PC-9 (cell line): ENCODE results near the gene TES.

Experiments
- CTCF ChIP-seq: fragments of 200-600 bp; sonication (generic); conservative IDR thresholded peaks from 2 replicates; pipeline ENCODE4 v1.6.1; 2017; ENCODE audit warnings: mixed run types, antibody characterized with exemption, mild to moderate bottlenecking, moderate library complexity
- EZH2 ChIP-seq: fragments of 200-600 bp; sonication (generic); IDR thresholded peaks from 2 replicates; pipeline ENCODE4 v1.8.0; 2017; ENCODE audit warnings: antibody characterized with exemption, low read depth

DNA sequence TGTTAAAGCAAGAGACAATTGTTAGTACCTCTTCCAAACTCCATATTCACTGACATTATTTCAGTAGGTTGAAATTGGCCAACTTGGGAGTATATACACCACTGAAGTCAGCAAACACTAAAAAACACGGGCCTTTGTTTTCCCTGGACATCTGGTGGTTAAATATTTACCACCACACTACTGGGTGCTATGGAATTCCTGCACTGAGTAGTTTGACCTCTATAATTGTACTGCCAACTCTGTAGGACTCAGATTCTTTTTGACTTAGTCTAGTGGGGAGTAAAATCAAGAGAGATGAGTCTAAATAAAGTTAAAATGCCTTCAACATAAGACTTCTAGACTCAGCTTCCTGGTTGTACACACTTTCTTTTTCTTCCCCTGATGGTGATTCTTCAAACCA lies 41.3 kb upstream of the TES start:
- TF ChIP-seq CTCF: no peak
- no peak for TF ChIP-seq EZH2
